ENCODE measurements around the gene BAIAP2. TPM values are rescaled to one million over a fixed set of nuclear protein-coding genes. Genes with fewer than 3 reads are reported as not detected.

The BAIAP2 gene
- total RNA-seq, 2 donors from 2014 or later = 9.9 to 15.6 TPM

DNA sequence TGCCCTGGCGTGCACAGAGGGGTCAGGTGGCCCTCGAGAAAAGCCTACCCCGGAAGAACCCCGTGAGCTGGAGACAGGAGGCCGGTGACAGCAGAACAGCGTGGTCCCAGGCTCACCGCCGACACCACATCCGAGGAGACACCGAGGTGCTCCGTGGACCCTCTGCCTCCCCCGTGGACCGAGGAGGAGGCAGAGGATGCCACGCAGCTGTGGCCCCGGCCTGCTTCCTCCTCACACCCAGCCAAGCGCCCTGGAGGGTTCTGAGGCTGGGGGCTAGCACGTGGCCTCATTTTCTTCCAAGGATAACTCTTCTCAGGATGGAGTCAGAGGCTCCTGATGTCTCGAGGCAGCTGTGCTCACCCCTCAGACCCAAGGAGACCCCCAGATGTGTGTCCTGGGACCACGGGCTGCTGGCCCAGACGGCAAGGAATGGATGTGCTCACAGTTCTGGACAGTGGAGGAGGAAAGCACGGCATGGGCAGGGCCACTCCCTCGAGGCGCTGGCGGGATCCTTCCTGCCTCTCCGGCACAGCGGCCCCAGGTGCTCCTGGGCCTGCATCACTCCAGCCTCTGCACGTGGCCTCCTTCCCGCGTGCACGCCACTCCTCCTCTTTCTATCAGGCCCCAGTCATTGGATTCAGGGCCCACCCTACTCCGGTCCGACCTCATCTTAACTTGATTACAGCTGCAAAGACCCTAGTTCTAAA, 125.9 kb downstream of the BAIAP2 start:
- peak overlapping the region; percentile 44 for H3K4me3 ChIP-seq
- H3K27ac ChIP-seq = no peak overlapping the region
- H3K27me3 ChIP-seq (replicated peaks; ENCODE audit: insufficient read depth) = no peaks in the 10 kb centered on the region
- no peaks in the 10 kb centered on the region for H3K9me3 ChIP-seq
- ATAC-seq (ENCODE audit: insufficient number of reproducible peaks, low FRiP score, low read depth) = no peak
- TF ChIP-seq, protein P1, sequence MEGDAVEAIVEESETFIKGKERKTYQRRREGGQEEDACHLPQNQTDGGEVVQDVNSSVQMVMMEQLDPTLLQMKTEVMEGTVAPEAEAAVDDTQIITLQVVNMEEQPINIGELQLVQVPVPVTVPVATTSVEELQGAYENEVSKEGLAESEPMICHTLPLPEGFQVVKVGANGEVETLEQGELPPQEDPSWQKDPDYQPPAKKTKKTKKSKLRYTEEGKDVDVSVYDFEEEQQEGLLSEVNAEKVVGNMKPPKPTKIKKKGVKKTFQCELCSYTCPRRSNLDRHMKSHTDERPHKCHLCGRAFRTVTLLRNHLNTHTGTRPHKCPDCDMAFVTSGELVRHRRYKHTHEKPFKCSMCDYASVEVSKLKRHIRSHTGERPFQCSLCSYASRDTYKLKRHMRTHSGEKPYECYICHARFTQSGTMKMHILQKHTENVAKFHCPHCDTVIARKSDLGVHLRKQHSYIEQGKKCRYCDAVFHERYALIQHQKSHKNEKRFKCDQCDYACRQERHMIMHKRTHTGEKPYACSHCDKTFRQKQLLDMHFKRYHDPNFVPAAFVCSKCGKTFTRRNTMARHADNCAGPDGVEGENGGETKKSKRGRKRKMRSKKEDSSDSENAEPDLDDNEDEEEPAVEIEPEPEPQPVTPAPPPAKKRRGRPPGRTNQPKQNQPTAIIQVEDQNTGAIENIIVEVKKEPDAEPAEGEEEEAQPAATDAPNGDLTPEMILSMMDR (IDR thresholded peaks at IDR 0.05) = no peak
- H3K36me3 ChIP-seq = no peaks in the 10 kb centered on the region
- no peak for DNase-seq (ENCODE audit: low spot score)
- peaks cover 3 to 11% of the 10 kb centered on the region in 2 donors for H3K4me1 ChIP-seq (ENCODE audit: control insufficient read depth in 1 of 2, low read depth in 2 of 2)

DNA sequence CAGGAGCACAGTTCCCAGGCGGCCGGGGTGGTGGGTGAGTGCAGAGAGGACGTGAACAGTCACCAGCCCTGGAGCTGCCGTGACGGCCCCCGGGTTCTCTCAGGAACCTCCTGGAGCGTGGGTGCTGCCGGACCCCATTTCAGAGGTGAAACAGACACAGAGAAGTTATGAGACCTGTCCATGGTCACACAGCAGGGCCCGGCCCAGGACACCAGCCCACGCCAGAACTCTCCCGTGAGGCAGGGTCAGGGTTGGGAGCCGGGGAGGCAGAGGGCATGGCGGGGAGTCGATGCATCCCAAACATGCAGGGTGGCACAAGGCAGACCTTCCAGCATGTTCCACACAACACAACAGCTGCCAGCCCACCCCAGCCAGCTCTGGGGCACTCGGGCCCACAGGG, 126.6 kb downstream of the BAIAP2 start:
- TF ChIP-seq, protein P1 (IDR thresholded peaks at IDR 0.05) = no peak
- Histone ChIP-seq H3K9me3 (no peaks in the 10 kb centered on the region), H3K36me3 (no peaks in the 10 kb centered on the region), H3K4me3 (no peak overlapping the region), H3K4me1 (ENCODE audit: control insufficient read depth in 1 of 2, low read depth in 2 of 2) (peaks cover 3 to 11% of the 10 kb centered on the region in 2 donors), H3K27ac (no peak overlapping the region), H3K27me3 (replicated peaks; ENCODE audit: insufficient read depth) (no peaks in the 10 kb centered on the region)
- no peak for ATAC-seq (ENCODE audit: insufficient number of reproducible peaks, low FRiP score, low read depth)
- no peak for DNase-seq (ENCODE audit: low spot score)

- H3K9me3 ChIP-seq = no peaks in the 10 kb centered on the region
- no peak overlapping the region for H3K4me3 ChIP-seq
- TF ChIP-seq, protein P1 (IDR thresholded peaks at IDR 0.05) = no peak
- H3K4me1 ChIP-seq (ENCODE audit: control insufficient read depth in 1 of 2, low read depth in 2 of 2) = peaks cover 3 to 11% of the 10 kb centered on the region in 2 donors
- no peaks in the 10 kb centered on the region for H3K27me3 ChIP-seq (replicated peaks; ENCODE audit: insufficient read depth)
- no peaks in the 10 kb centered on the region for H3K36me3 ChIP-seq
- ATAC-seq (ENCODE audit: insufficient number of reproducible peaks, low FRiP score, low read depth) (no peak), DNase-seq (ENCODE audit: low spot score) (no peak)
- no peak overlapping the region for H3K27ac ChIP-seq
These were observed 127.0 kb downstream of the BAIAP2 start for GRCh38 chr17:81161972-81162371.

DNA sequence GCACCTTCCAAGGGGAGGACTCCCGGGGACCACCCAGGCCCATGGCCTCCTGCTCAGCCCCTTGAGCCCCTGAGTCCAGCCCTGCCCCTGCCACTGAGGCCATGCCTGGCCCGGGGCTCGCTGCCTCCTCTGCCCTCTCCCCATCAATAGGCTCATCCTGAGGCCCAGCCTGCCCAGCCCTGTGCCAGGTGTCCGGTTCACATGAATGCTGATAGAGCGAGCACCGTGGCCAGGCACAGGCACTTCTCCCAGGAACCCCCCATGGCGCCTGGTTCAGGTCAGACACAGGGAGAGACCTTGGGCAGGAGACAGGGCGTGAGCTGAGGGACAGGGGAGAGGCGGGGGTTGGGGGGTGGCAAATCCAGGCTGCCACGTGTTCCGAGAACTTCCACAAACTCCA, 127.5 kb downstream of the BAIAP2 start:
- ATAC-seq (ENCODE audit: insufficient number of reproducible peaks, low FRiP score, low read depth) (no peak), DNase-seq (ENCODE audit: low spot score) (no peak)
- H3K9me3 ChIP-seq = no peaks in the 10 kb centered on the region
- H3K4me3 ChIP-seq = no peak overlapping the region
- no peaks in the 10 kb centered on the region for H3K36me3 ChIP-seq
- H3K4me1 ChIP-seq (ENCODE audit: control insufficient read depth in 1 of 2, low read depth in 2 of 2) = peaks cover 3 to 11% of the 10 kb centered on the region in 2 donors
- H3K27me3 ChIP-seq (replicated peaks; ENCODE audit: insufficient read depth) = no peaks in the 10 kb centered on the region
- TF ChIP-seq, protein P1 (IDR thresholded peaks at IDR 0.05) = no peak
- H3K27ac ChIP-seq = no peak overlapping the region

GRCh38 chr17:81163051-81163695, 128.2 kb downstream of the BAIAP2 start:
- TF ChIP-seq, protein P1 (IDR thresholded peaks at IDR 0.05) = no peak
- no peak for DNase-seq (ENCODE audit: low spot score)
- H3K9me3 ChIP-seq = no peaks in the 10 kb centered on the region
- no peaks in the 10 kb centered on the region for H3K36me3 ChIP-seq
- H3K4me1 ChIP-seq (ENCODE audit: control insufficient read depth in 1 of 2, low read depth in 2 of 2) = peaks cover 3 to 11% of the 10 kb centered on the region in 2 donors
- H3K4me3 ChIP-seq = no peak overlapping the region
- H3K27me3 ChIP-seq (replicated peaks; ENCODE audit: insufficient read depth) = no peaks in the 10 kb centered on the region
- no peak for ATAC-seq (ENCODE audit: insufficient number of reproducible peaks, low FRiP score, low read depth)
- no peak overlapping the region for H3K27ac ChIP-seq
